K562 (cell line): ENCODE results near the gene SLC16A1. TPM values are rescaled to one million over a fixed set of nuclear protein-coding genes. Genes with fewer than 3 reads are reported as not detected.

Source experiments
- ATAC-seq: fragments of 200-7000 bp; cut with Tn5 transposase; 3 replicates; pipeline ENCODE4 v1.9.1; 2020; ENCODE audit warnings: moderate library complexity
- BruUV-seq: library from RNA; stranded (reverse); fragments of 400-500 nt; replicated peaks from 2 replicates; lab custom pipeline; 2021; lab: Mats Ljungman, UMichigan
- CTCF ChIA-PET: fragments of 300-600 bp; formaldehyde crosslinking; extraction: SDS; loops from one replicate; lab custom pipeline; 2021; ENCODE audit warnings: low intra/inter-chr PET ratio; lab: Yijun Ruan, JAX
- POLR2A ChIA-PET: fragments of 300-600, 350-650 bp; sonication (Branson Sonifier 250); formaldehyde crosslinking; extraction: SDS; loops from one replicate; lab custom pipeline; 2021; ENCODE audit warnings: antibody characterized with exemption, inconsistent platforms; lab: Yijun Ruan, JAX
- DNase-seq, 4 experiments: peaks; one replicate each; pipeline versions ENCODE4 v3.0.0 to v3.0.0-alpha.2; 2011 to 2018; ENCODE audit warnings: low spot score in 3 of 4, mixed read lengths in 3 of 4; ENCODE audit errors: extremely low read depth in 1 of 4
- FAIRE-seq: peaks from 2 replicates; lab custom pipeline; 2011; peaks lifted over from hg19 to GRCh38; lab: Jason Lieb, UNC
- H2AFZ ChIP-seq: 2 replicates; pipeline ENCODE4 v1.6.0; 2011; ENCODE audit warnings: low read depth, low read length, control low read depth, inconsistent platforms
- H3K27ac ChIP-seq: fragments of 200-600 bp; 3 replicates; pipeline ENCODE4 v1.8.0; 2011; ENCODE audit warnings: low read depth, mild to moderate bottlenecking, control low read depth, inconsistent platforms, low read length, moderate library complexity, mixed read lengths; ENCODE audit errors: extremely low read depth
- H3K27me3 ChIP-seq, 2 experiments: fragments of 300-600 bp in 1 of 2; 2 replicates in 1 of 2; 3 replicates in 1 of 2; pipeline versions ENCODE4 v1.6.0 to v1.8.0; 2011; ENCODE audit warnings: inconsistent platforms in 2 of 2, low read length in 2 of 2, mild to moderate bottlenecking in 1 of 2, mixed read lengths in 1 of 2, moderate library complexity in 1 of 2; ENCODE audit not compliant: control insufficient read depth in 2 of 2, insufficient read depth in 2 of 2
- H3K36me3 ChIP-seq: fragments of 300-600 bp; 3 replicates; pipeline ENCODE4 v1.8.0; 2011; ENCODE audit warnings: mild to moderate bottlenecking, low read length, inconsistent platforms; ENCODE audit not compliant: control insufficient read depth, insufficient read depth
- H3K4me1 ChIP-seq, 2 experiments: fragments of 200-600 bp in 1 of 2; replicated peaks in 1 of 2; 2 replicates in 1 of 2; 3 replicates in 1 of 2; pipeline versions ENCODE4 v1.5.1 to v1.8.0; 2011; ENCODE audit warnings: inconsistent platforms in 2 of 2, low read length in 2 of 2, mild to moderate bottlenecking in 1 of 2, mixed read lengths in 1 of 2, moderate library complexity in 1 of 2; ENCODE audit not compliant: control insufficient read depth in 2 of 2, insufficient read depth in 2 of 2
- H3K4me2 ChIP-seq: 2 replicates; pipeline ENCODE4 v1.6.1; 2011; ENCODE audit warnings: low read length, control low read depth, inconsistent platforms, mixed read lengths; ENCODE audit not compliant: insufficient read depth
- H3K4me3 ChIP-seq: fragments of 200-600 bp; sonication (generic), shearing (Covaris generic); 2 replicates; pipeline ENCODE4 v1.5.1; 2016; ENCODE audit warnings: control low read depth, inconsistent platforms
- H3K79me2 ChIP-seq: fragments of 200-600 bp; 3 replicates; pipeline ENCODE4 v1.8.0; 2011; ENCODE audit warnings: low read length, inconsistent platforms; ENCODE audit not compliant: control insufficient read depth, insufficient read depth
- H3K9ac ChIP-seq, 2 experiments: 2 replicates each; pipeline versions ENCODE4 v1.6.0 to v1.6.1; 2011; ENCODE audit warnings: low read depth in 2 of 2, low read length in 2 of 2, control low read depth in 1 of 2, inconsistent platforms in 1 of 2, mild to moderate bottlenecking in 1 of 2, mixed read lengths in 1 of 2; ENCODE audit not compliant: insufficient read depth in 1 of 2
- H3K9me1 ChIP-seq: one replicate; pipeline ENCODE4 v1.6.0; 2011; ENCODE audit warnings: inconsistent platforms, mild to moderate bottlenecking, low read length, moderate library complexity; ENCODE audit not compliant: control insufficient read depth, insufficient read depth
- H3K9me3 ChIP-seq: replicated peaks from 2 replicates; pipeline ENCODE4 v1.5.1; 2011; ENCODE audit warnings: low read depth, low read length, inconsistent platforms; ENCODE audit not compliant: control insufficient read depth, insufficient read depth
- H4K20me1 ChIP-seq: replicated peaks from 2 replicates; pipeline ENCODE4 v1.6.1; 2011; ENCODE audit warnings: low read length, inconsistent platforms, mixed read lengths; ENCODE audit not compliant: control insufficient read depth, insufficient read depth
- EGR1 ChIP-seq: fragments of 450-650 bp; conservative IDR thresholded peaks from 2 replicates; pipeline ENCODE4 v1.6.1; 2017; ENCODE audit warnings: mild to moderate bottlenecking
- HNRNPLL ChIP-seq: fragments of 200-400 bp; formaldehyde crosslinking; IDR thresholded peaks from 2 replicates; pipeline ENCODE4 v1.6.1; 2017; ENCODE audit warnings: low read length, low read depth, mild to moderate bottlenecking; ENCODE audit not compliant: poor library complexity, severe bottlenecking
- MLLT1 ChIP-seq, 2 experiments: fragments of 450-650 bp; IDR thresholded peaks; 2 replicates each; pipeline ENCODE4 v1.6.1; 2016
- ZNF3 ChIP-seq: fragments of 250-450 bp; sonication (Bioruptor Pico); IDR thresholded peaks from 2 replicates; pipeline ENCODE4 v1.5.0; 2021; ENCODE audit warnings: mild to moderate bottlenecking, moderate library complexity
- WGBS: fragments of 100-300 bp; shearing (Covaris generic); methylation state at CpG from one replicate; pipeline ENCODE4 v1.1.6; 2016; ENCODE audit warnings: low coverage, mixed read lengths; ENCODE audit not compliant: insufficient coverage; ENCODE audit errors: missing lambda C conversion rate; 5-methylcytosine and 5-hydroxymethylcytosine counted together
- in situ Hi-C: fragments of 300-500 bp; cut with MboI; formaldehyde crosslinking; loops from 4 replicates; pipeline ENCODE4 v1.15.0; 2018; ENCODE audit warnings: inconsistent platforms, mixed read lengths
- intact Hi-C: fragments of 100-400 bp; cut with micrococcal nuclease; formaldehyde crosslinking; loops from 2 replicates; pipeline ENCODE4 v1.14.2; 2022
- polyA plus RNA-seq, 8 experiments: library from polyadenylated mRNA; depleted of rRNA in 4 of 8; stranded (reverse) in 5 of 8; unstranded in 3 of 8; fragments of >200 nt; fragmentation: Nextera tagmentation in 2 of 8; fragmentation: Illumina TruSeq in 1 of 8; extraction: Ambion mirVana in 2 of 8; extraction: Trizol in 1 of 8; gene quantifications; 2 replicates each; pipeline versions ENCODE4 v1.2.1 to v1.2.3, GENCODE V29; 2011 to 2014; ENCODE audit warnings: inconsistent platforms in 1 of 8, missing spikeins in 1 of 8
- total RNA-seq, 7 experiments: library from RNA; depleted of rRNA in 6 of 7; stranded (reverse); fragments of >200 nt in 6 of 7; fragmentation: Illumina TruSeq in 2 of 7; extraction: Trizol in 2 of 7; gene quantifications; 2 replicates each; pipeline versions ENCODE4 v1.2.1 to v1.2.3, GENCODE V29; 2011 to 2021; ENCODE audit warnings: low replicate concordance in 1 of 7

SLC16A1 gene
- total and polyA plus RNA-seq, 9 of the 15 experiments (the other 6 are each of a cell fraction or from before 2014, with no cell fraction given), result 73.1 to 244 (median 117) TPM

- intact Hi-C loops, result loop anchor here (1.0 to 5.0 kb wide), 4 partner anchors 56 to 165 kb away; no protein-coding TSS in a partner anchor
These were observed 74.3 kb downstream of the SLC16A1 start for GRCh38 chr1:112881742-112882127.

More at GRCh38 chr1:112881742-112882127, 74.3 kb downstream of the SLC16A1 start:
- ChIA-PET CTCF (interaction anchor here (0.6 to 7.4 kb wide), 5 partner anchors 73 to 340 kb away, joined by 3 to 70 read pairs (median 3); partner anchors contain the start of gene SLC16A1), POLR2A (interaction anchor here (0.6 to 4.3 kb wide), 7 partner anchors 10 to 160 kb away, joined by 3 to 20 read pairs (median 5); partner anchors contain the start of gene SLC16A1)
- DNase-seq, result peak in 2 of 4 experiments; percentile 38 to 39
- TF ChIP-seq MLLT1 (IDR thresholded peaks at IDR 0.05) (peak in 1 of 2 experiments; percentile 76; a peak in 2 of 4 replicates), EGR1 (peak; percentile 68), HNRNPLL (peak; percentile 5), ZNF3 (CRISPR knock-in tag) (no peak)
- peak overlapping the region in 1 of 2 experiments; percentile 65; a peak in 2 of 4 replicates for H3K9ac ChIP-seq
- peaks cover 0 to 4% of the 10 kb centered on the region in 2 experiments; a peak in 1 of 5 replicates for H3K27me3 ChIP-seq
- H3K9me3 ChIP-seq, result no peaks in the 10 kb centered on the region
- no peaks in the 10 kb centered on the region for H3K36me3 ChIP-seq
- no peaks in the 10 kb centered on the region for H4K20me1 ChIP-seq
- in situ Hi-C loops, result loop anchor here (5.0 kb wide), 1 partner anchor 161 kb away; no protein-coding TSS in a partner anchor
- peaks cover 28 to 31% of the 10 kb centered on the region in 2 experiments for H3K4me1 ChIP-seq
- no peak overlapping the region for H3K4me2 ChIP-seq
- FAIRE-seq, result peak; percentile 32
- BruUV-seq, result no TSS peak
- no peaks in the 10 kb centered on the region for H3K79me2 ChIP-seq
- H3K27ac ChIP-seq, result no peak overlapping the region
- WGBS, result 74% methylated on average over 8 of the region's 8 CpGs
- ATAC-seq, result peak; percentile 3
- peak overlapping the region; percentile 88 for H2AFZ ChIP-seq
- no peak overlapping the region for H3K4me3 ChIP-seq
- no peaks in the 10 kb centered on the region for H3K9me1 ChIP-seq
